HG02981 (cell line): Measurements from ENCODE around the gene MAN2B1.
"Not testable (repeated sequence)": the region's sequence is repeated elsewhere in the genome, so short reads cannot be mapped to it uniquely, and the experiment has no call there.

Experiments used
- ATAC-seq: cut with Tn5 transposase; IDR thresholded peaks from one replicate; pipeline ENCODE4 v1.9.1; 2021; ENCODE audit warnings: mild to moderate bottlenecking, moderate library complexity; ENCODE audit not compliant: unreplicated experiment

The MAN2B1 gene

GRCh38 chr19:12664406-12665280 lies 1.9 kb downstream of the MAN2B1 start:
- ATAC-seq, result no peak

- no peak for ATAC-seq
Observed at GRCh38 chr19:12660980-12661379, 5.6 kb downstream of the MAN2B1 start.

- ATAC-seq, result no peak
Observed at GRCh38 chr19:12657966-12658365, 8.6 kb downstream of the MAN2B1 start.

GRCh38 chr19:12656899-12657571 lies 9.5 kb downstream of the MAN2B1 start:
- no peak for ATAC-seq

- ATAC-seq, result no peak
Observed at GRCh38 chr19:12655546-12655945, 11.0 kb downstream of the MAN2B1 start.

- no peak for ATAC-seq
Observed at GRCh38 chr19:12652219-12652618, 14.3 kb downstream of the MAN2B1 start.

GRCh38 chr19:12649941-12650340 lies 16.6 kb downstream of the MAN2B1 start:
- no peak for ATAC-seq

GRCh38 chr19:12648088-12648487 lies 18.5 kb downstream of the MAN2B1 start:
- no peak for ATAC-seq

GRCh38 chr19:12647490-12648071 lies 19.0 kb downstream of the MAN2B1 start:
- ATAC-seq, result no peak

- no peak for ATAC-seq
Observed at GRCh38 chr19:12647047-12647446, 19.5 kb downstream of the MAN2B1 start.

GRCh38 chr19:12646551-12646950 lies 20.0 kb downstream of the MAN2B1 start:
- no peak for ATAC-seq

- not testable (repeated sequence) for ATAC-seq
Observed at GRCh38 chr19:12643716-12644115, 22.8 kb downstream of the MAN2B1 start.

GRCh38 chr19:12642506-12642905 lies 24.0 kb downstream of the MAN2B1 start:
- ATAC-seq, result no peak

- ATAC-seq, result no peak
Observed at GRCh38 chr19:12641456-12641855, 25.1 kb downstream of the MAN2B1 start.

GRCh38 chr19:12639901-12640613 lies 26.5 kb downstream of the MAN2B1 start:
- ATAC-seq, result peak; percentile 72

GRCh38 chr19:12638611-12639182 lies 27.8 kb downstream of the MAN2B1 start:
- ATAC-seq, result no peak

GRCh38 chr19:12636631-12637030 lies 29.9 kb downstream of the MAN2B1 start:
- ATAC-seq, result no peak

- no peak for ATAC-seq
Observed at GRCh38 chr19:12629215-12629614, 37.3 kb downstream of the MAN2B1 start.

GRCh38 chr19:12628040-12629022 lies 38.2 kb downstream of the MAN2B1 start:
- no peak for ATAC-seq

- no peak for ATAC-seq
Observed at GRCh38 chr19:12626958-12627357, 39.6 kb downstream of the MAN2B1 start.
